ENCODE results near the gene RNF39. TPM values are rescaled to one million over a fixed set of nuclear protein-coding genes. Genes with fewer than 3 reads are reported as not detected.

Gene RNF39
- total RNA-seq, 6 experiments from 2014 or later: not detected

DNA sequence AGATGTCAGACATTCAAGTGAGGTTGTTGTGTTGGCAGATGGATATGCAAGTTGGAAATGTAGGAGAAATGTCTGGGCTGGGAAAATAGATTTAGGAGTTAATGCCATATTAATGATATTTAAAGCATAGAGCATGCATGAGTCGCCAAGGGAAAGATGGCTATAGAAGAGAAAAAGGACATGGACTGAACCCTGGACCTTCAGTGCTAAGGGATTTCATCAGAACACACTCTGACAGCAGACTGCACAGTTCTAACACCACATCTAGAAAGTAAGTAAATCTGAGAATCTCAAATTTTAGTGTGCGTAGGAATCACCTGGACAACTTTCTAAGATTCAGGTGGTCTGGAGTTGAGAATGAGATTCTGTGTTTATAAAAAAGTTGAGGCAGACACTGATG is 31.8 kb downstream of the RNF39 start:
- no peak for DNase-seq
- no peaks in the 10 kb centered on the region; the same call in 1 of the 2 replicates for H3K27me3 Mint-ChIP-seq (ENCODE audit: insufficient read depth)
- TF ChIP-seq, protein P1, sequence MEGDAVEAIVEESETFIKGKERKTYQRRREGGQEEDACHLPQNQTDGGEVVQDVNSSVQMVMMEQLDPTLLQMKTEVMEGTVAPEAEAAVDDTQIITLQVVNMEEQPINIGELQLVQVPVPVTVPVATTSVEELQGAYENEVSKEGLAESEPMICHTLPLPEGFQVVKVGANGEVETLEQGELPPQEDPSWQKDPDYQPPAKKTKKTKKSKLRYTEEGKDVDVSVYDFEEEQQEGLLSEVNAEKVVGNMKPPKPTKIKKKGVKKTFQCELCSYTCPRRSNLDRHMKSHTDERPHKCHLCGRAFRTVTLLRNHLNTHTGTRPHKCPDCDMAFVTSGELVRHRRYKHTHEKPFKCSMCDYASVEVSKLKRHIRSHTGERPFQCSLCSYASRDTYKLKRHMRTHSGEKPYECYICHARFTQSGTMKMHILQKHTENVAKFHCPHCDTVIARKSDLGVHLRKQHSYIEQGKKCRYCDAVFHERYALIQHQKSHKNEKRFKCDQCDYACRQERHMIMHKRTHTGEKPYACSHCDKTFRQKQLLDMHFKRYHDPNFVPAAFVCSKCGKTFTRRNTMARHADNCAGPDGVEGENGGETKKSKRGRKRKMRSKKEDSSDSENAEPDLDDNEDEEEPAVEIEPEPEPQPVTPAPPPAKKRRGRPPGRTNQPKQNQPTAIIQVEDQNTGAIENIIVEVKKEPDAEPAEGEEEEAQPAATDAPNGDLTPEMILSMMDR (IDR thresholded peaks at IDR 0.05): no peak
- no peak overlapping the region for H3K27ac Mint-ChIP-seq
- H3K36me3 Mint-ChIP-seq (ENCODE audit: low read depth): no peaks in the 10 kb centered on the region
- peaks cover 28% of the 10 kb centered on the region for H3K4me1 Mint-ChIP-seq (ENCODE audit: low read depth)
- H3K4me3 Mint-ChIP-seq: no peak overlapping the region
- H3K9me3 Mint-ChIP-seq: no peaks in the 10 kb centered on the region

DNA sequence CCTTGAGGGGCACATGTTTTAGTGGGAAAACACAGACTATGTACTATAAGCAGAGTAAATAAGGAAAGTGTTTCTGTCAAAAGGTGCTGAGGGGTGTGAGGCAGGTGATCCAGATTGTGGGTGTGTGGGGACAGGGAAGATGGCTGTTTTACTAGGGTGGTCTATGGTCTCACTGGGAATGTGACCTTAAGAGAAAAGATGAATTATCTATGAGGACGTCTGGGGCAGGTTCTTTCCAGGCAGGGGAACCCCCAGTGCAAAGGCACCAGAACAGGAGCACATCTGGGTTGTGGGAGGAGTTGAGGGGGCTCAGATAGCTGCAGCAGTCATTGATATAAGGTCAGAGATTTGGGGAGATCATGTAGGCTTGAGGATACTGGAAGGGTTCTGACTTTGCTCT is 32.7 kb downstream of the RNF39 start:
- Mint-ChIP-seq H3K27ac (no peak overlapping the region), H3K27me3 (ENCODE audit: insufficient read depth) (no peaks in the 10 kb centered on the region; the same call in 1 of the 2 replicates), H3K36me3 (ENCODE audit: low read depth) (no peaks in the 10 kb centered on the region), H3K9me3 (no peaks in the 10 kb centered on the region), H3K4me1 (ENCODE audit: low read depth) (peaks cover 28% of the 10 kb centered on the region), H3K4me3 (no peak overlapping the region)
- DNase-seq: no peak
- TF ChIP-seq, protein P1 (IDR thresholded peaks at IDR 0.05): no peak

DNA sequence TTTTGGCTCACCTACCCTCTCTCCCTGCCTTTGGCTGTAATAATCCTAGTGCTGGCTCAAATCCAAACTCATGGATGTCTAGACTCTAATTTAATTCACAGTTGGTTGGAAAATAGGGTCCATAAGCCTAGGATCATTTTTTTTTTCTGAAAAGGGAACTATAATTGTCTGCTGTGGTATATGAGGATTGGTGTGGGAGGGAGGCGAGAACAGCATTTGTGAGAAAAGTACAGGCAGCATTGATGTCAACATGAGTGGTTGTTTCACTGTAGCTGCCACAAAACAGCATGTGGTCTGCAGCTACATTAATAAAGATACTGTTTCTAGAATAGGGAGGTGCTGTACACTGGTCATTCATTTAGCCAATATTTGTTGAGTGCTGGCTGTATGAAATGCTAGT is 33.1 kb downstream of the RNF39 start:
- Mint-ChIP-seq H3K27me3 (ENCODE audit: insufficient read depth) (no peaks in the 10 kb centered on the region; the same call in 1 of the 2 replicates), H3K36me3 (ENCODE audit: low read depth) (no peaks in the 10 kb centered on the region), H3K9me3 (no peaks in the 10 kb centered on the region), H3K4me3 (no peak overlapping the region), H3K4me1 (ENCODE audit: low read depth) (peaks cover 28% of the 10 kb centered on the region), H3K27ac (no peak overlapping the region; the same call in 1 of the 2 replicates)
- TF ChIP-seq, protein P1 (IDR thresholded peaks at IDR 0.05): no peak
- no peak for DNase-seq

DNA sequence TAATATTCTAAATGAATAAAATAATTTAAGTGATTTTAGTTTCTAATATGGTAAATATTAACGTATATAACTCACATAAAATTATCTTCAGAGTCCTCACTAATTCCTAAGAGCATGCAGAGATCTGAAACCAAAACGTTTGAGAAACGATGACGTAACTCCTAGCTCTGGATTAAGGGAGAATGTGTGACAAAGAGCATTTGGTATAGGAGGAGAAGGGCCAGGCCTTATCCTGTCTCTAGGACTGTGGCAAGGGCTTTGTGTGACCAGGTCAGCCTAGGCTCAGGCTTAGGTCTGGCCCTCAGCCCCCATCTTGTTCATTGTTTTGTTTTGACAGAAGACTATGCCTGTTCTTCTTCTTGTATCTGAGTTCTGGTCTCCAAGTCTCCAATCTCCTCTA is 33.7 kb downstream of the RNF39 start:
- TF ChIP-seq, protein P1 (IDR thresholded peaks at IDR 0.05): no peak
- Mint-ChIP-seq H3K27ac (no peak overlapping the region), H3K4me1 (ENCODE audit: low read depth) (peaks cover 28% of the 10 kb centered on the region), H3K27me3 (ENCODE audit: insufficient read depth) (no peaks in the 10 kb centered on the region; the same call in 1 of the 2 replicates), H3K4me3 (no peak overlapping the region), H3K36me3 (ENCODE audit: low read depth) (no peaks in the 10 kb centered on the region), H3K9me3 (no peaks in the 10 kb centered on the region)
- DNase-seq: no peak

DNA sequence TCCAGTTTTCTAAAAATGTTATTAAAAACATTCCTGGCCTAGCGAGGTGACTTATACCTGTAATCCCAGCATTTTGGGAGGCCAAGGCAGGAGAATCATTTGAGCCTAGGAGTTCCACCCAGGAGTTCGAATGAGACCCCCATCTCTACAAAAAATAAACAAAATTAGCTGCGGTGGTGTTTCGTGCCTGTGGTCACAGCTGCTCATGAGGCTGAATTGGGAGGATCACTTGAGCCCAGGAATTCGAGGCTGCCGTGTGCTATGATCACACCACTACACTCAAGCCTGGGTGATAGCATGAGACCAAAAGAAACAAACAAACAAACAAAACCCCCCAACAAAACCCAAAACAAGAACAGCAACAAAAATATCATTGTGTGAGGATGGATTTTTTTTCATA is 34.3 kb downstream of the RNF39 start:
- DNase-seq: no peak
- Mint-ChIP-seq H3K27ac (no peak overlapping the region), H3K4me1 (ENCODE audit: low read depth) (peaks cover 28% of the 10 kb centered on the region), H3K36me3 (ENCODE audit: low read depth) (no peaks in the 10 kb centered on the region), H3K27me3 (ENCODE audit: insufficient read depth) (no peaks in the 10 kb centered on the region), H3K4me3 (no peak overlapping the region), H3K9me3 (no peaks in the 10 kb centered on the region)
- TF ChIP-seq, protein P1 (IDR thresholded peaks at IDR 0.05): no peak
